ENCODE measurements around the gene CDKL5. TPM values are rescaled to one million over a fixed set of nuclear protein-coding genes. Genes with fewer than 3 reads are reported as not detected.

CDKL5 gene
- total RNA-seq, 2 experiments from 2014 or later: 2.2 to 2.4 TPM

GRCh38 chrX:18566748-18567147, 141.3 kb downstream of the CDKL5 start:
- no peaks in the 10 kb centered on the region for H3K4me1 ChIP-seq (ENCODE audit: insufficient read depth, low read length)
- Mint-ChIP-seq H3K36me3 (ENCODE audit: low read depth) (peaks cover 9% of the 10 kb centered on the region), H3K4me3 (no peak overlapping the region), H3K4me1 (ENCODE audit: low read depth) (peaks cover 7% of the 10 kb centered on the region), H3K27me3 (no peaks in the 10 kb centered on the region), H3K27ac (no peak overlapping the region), H3K9me3 (no peaks in the 10 kb centered on the region)
- no peaks in the 10 kb centered on the region for H3K9me3 ChIP-seq (ENCODE audit: control insufficient read depth in 1 of 2, insufficient read depth in 1 of 2, low read length in 2 of 2)
- intact Hi-C loops (cut with DNase I, micrococcal nuclease): no loop called here
- no peaks in the 10 kb centered on the region for H3K36me3 ChIP-seq (ENCODE audit: insufficient read depth, low read length)
- no peak overlapping the region for H3K4me3 ChIP-seq (ENCODE audit: low read length)
- ChIA-PET POLR2A (no interaction called here), CTCF (no interaction called here)
- DNase-seq (no peak), ATAC-seq (ENCODE audit: poor library complexity) (no peak)
- TF ChIP-seq CTCF (IDR thresholded peaks at IDR 0.05): no peak
- no peaks in the 10 kb centered on the region for H3K27me3 ChIP-seq (ENCODE audit: control insufficient read depth in 1 of 2, insufficient read depth in 2 of 2, low read length in 2 of 2)
- no peak overlapping the region for H3K27ac ChIP-seq (ENCODE audit: low read depth in 1 of 2, low read length in 2 of 2)

GRCh38 chrX:18573556-18573955, 148.1 kb downstream of the CDKL5 start:
- H3K4me3 Mint-ChIP-seq: no peak overlapping the region

GRCh38 chrX:18574591-18574990, 149.2 kb downstream of the CDKL5 start:
- Mint-ChIP-seq H3K4me1 (ENCODE audit: low read depth) (peaks cover 7% of the 10 kb centered on the region), H3K27ac (no peak overlapping the region), H3K36me3 (ENCODE audit: low read depth) (no peaks in the 10 kb centered on the region), H3K9me3 (no peaks in the 10 kb centered on the region), H3K4me3 (no peak overlapping the region), H3K27me3 (no peaks in the 10 kb centered on the region)
- DNase-seq (no peak), ATAC-seq (ENCODE audit: poor library complexity) (no peak)
- Histone ChIP-seq H3K4me1 (ENCODE audit: insufficient read depth, low read length) (no peaks in the 10 kb centered on the region), H3K4me3 (ENCODE audit: low read length) (no peak overlapping the region), H3K9me3 (ENCODE audit: control insufficient read depth in 1 of 2, insufficient read depth in 1 of 2, low read length in 2 of 2) (no peaks in the 10 kb centered on the region), H3K36me3 (ENCODE audit: insufficient read depth, low read length) (no peaks in the 10 kb centered on the region), H3K27me3 (ENCODE audit: control insufficient read depth in 1 of 2, insufficient read depth in 2 of 2, low read length in 2 of 2) (no peaks in the 10 kb centered on the region), H3K27ac (ENCODE audit: low read depth in 1 of 2, low read length in 2 of 2) (no peak overlapping the region)
- no peak for TF ChIP-seq CTCF (IDR thresholded peaks at IDR 0.05)
- intact Hi-C loops (cut with DNase I, micrococcal nuclease): no loop called here
- CTCF ChIA-PET: no interaction called here
- POLR2A ChIA-PET: no interaction called here

More at GRCh38 chrX:18573556-18573955, 148.1 kb downstream of the CDKL5 start:
- no peaks in the 10 kb centered on the region for H3K9me3 ChIP-seq (ENCODE audit: control insufficient read depth in 1 of 2, insufficient read depth in 1 of 2, low read length in 2 of 2)
- DNase-seq (no peak), ATAC-seq (ENCODE audit: poor library complexity) (no peak)
- ChIA-PET POLR2A (no interaction called here), CTCF (no interaction called here)
- H3K9me3 Mint-ChIP-seq: no peaks in the 10 kb centered on the region
- H3K27ac Mint-ChIP-seq: no peak overlapping the region
- intact Hi-C loops (cut with DNase I, micrococcal nuclease): no loop called here
- H3K36me3 Mint-ChIP-seq (ENCODE audit: low read depth): no peaks in the 10 kb centered on the region
- H3K4me3 ChIP-seq (ENCODE audit: low read length): no peak overlapping the region
- H3K4me1 Mint-ChIP-seq (ENCODE audit: low read depth): peaks cover 7% of the 10 kb centered on the region
- TF ChIP-seq CTCF (IDR thresholded peaks at IDR 0.05): no peak
- no peaks in the 10 kb centered on the region for H3K27me3 ChIP-seq (ENCODE audit: control insufficient read depth in 1 of 2, insufficient read depth in 2 of 2, low read length in 2 of 2)
- H3K27me3 Mint-ChIP-seq: no peaks in the 10 kb centered on the region
- no peaks in the 10 kb centered on the region for H3K4me1 ChIP-seq (ENCODE audit: insufficient read depth, low read length)
- H3K27ac ChIP-seq (ENCODE audit: low read depth in 1 of 2, low read length in 2 of 2): no peak overlapping the region
- H3K36me3 ChIP-seq (ENCODE audit: insufficient read depth, low read length): no peaks in the 10 kb centered on the region
